T47D (cell line): ENCODE results near the gene TSC22D3.
"Not testable (repeated sequence)": the region's sequence is repeated elsewhere in the genome, so short reads cannot be mapped to it uniquely, and the experiment has no call there.

ENCODE experiments used
- DNase-seq, 2 experiments: peaks; one replicate each; pipeline versions ENCODE4 v3.0.0 to v3.0.0-alpha.2; 2011 to 2012; ENCODE audit warnings: low read depth in 1 of 2, low spot score in 1 of 2
- JUND ChIP-seq: IDR thresholded peaks from 2 replicates; pipeline ENCODE4 v1.6.1; 2012; ENCODE audit warnings: low read depth
- in situ Hi-C: cut with HindIII; loops from 2 replicates; pipeline ENCODE4 v1.10.0; 2016; ENCODE audit warnings: low sequenced_read_pairs, low pct_unique_long_range_greater_than_20kb

The TSC22D3 gene

DNA sequence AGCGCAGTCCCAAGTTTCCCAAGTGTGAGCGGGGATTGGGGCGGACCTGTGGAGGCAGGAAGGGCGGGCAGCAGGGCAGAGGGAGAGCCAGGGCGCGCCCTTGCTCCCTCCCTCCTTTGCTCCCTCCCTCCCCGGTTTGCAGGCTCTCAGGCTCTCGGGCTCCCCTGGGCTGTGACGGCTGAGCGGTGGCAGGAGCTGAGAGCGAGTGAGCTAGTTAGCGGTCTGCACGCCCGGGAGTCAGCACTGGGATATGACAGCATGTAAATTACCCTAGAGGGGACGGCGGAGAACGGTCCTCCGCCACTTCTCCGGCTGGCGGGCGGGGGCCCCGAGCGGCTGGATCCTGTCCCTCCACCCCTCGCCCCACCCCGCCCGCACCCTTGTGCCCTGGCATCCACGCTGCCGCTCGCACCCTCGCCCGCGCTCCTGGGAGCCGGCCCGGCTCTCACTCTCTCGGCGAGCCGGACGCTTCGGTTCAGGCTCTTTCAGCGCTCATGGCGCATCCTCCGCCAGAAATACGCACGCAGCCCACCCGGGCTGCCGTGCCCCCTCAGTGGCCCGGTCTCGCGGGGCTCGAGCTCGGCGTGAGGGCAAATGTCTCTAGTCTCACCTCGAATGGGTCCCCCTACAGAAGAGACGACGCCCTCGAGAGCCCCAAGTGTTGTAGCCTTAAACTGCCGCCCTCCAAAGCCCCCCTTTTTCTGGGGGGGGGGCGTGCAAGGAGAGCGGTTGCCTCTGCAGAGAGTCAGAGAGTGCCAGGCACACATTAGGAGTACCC, at the start of gene TSC22D3:
Gene TSC22D3 (minus strand): TSS at position 54 of the 778 bp plus-strand sequence. CDS start 368 bp downstream, outside the sequence.
- TF ChIP-seq JUND: no peak
- in situ Hi-C loops: no loop called here
- peak; percentile 38 to 79 for DNase-seq

DNA sequence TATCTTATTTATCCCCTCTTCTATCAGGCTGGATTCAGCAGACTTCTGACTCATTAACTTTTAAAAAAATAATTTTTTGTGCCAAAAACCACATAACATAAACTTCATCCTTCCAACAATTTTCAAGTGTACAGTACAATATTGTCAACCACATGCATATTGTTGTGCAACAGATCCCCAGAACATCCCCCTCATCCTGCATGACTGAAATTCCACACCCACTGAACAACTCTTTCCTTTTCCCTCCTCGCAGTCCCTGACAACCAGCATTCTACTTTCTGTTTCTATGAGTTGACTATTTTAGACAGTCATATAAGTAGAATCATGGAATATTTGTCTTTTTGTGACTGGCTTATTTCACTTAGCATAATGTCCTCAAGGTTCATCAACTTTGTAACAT, 47.9 kb upstream of the TSC22D3 start:
- TF ChIP-seq JUND: no peak
- in situ Hi-C loops: no loop called here
- DNase-seq: no peak

DNA sequence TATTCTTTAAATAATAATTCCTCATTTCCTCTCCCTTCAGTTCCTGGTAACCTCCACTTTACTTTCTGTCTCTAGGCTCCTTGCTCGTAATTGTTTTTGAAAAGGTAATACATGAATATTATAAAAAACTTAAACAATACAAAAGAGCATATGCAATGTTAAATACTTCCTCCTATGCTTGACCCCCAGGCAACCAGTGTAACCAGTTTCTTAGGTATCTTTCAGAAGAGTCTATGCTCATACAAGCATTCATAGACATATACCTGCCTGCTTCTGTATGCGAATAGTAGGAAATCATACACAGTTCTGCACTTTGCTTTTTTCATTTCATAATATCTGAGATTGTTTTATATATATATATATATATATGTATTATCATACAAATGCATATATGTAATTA, 47.5 kb upstream of the TSC22D3 start:
- no peak for TF ChIP-seq JUND
- in situ Hi-C loops: no loop called here
- peak in 1 of 2 experiments; percentile 18 for DNase-seq

DNA sequence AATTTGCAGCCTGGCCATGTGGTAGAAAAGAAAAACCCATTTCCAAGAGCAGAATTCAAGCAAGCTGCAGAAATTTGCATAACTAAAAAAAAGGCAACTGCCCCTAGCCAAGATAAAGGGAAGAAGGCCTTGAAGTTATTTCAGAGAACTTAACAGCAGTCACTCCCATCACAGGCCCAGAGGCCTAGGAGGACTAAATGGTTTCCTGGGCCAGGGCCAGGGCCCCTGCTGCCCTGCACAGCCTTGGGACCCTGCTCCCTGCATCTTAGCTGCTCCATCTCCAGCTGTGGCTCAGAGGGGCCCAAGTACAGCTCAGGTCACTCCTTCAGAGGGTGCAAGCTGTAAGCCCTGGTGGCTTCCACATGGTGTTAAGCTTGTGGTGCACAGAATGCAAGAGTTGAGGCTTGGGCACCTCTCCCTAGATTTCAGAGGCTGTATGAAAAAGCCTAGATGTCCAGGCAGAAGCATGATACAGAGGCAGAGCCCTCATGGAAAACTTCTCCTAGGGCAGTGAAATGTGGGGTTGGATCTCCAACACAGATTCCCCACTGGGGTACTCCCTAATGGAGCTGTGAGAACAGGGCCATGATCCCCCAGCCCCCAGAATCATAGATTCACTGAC, 43.4 kb upstream of the TSC22D3 start:
- in situ Hi-C loops: no loop called here
- no peak for TF ChIP-seq JUND
- no peak for DNase-seq

DNA sequence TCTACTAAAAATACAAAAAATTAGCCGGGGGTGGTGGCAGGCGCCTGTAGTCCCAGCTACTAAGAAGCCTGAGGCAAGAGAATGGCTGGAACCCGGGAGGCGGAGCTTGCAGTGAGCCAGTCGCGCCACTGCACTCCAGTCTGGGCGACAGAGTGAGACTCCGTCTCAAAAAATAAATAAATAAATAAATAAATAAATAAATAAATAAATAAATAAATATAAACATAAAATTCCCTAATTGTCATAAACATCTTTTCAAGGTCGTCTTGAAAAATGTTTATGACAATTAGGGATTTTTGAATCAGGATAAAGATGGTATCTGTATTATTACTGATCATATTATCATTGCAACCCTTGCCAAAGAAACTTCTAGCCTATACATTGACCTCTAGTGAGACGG, 34.5 kb upstream of the TSC22D3 start:
- in situ Hi-C loops, DNase-seq: not testable (repeated sequence)

DNA sequence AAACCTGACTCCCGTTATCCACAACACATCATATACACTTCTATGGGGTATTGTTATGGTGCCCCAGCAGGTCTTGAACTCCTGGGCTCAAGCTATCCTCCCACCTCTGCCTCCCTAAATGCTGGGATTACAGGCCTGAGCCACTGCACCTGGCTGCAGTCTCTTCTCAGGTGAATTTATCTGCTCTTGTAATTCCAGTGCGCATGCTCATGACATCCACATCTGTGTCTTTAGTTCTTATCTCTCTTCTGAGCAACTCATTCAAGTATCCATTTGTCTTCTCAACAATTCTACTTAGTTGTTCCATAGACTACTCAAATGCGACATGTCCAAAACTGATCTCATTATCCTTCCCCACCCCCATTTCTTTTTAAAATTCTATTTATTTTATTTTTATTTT, 29.6 kb upstream of the TSC22D3 start:
- no peak for DNase-seq
- in situ Hi-C loops: no loop called here
- TF ChIP-seq JUND: no peak

DNA sequence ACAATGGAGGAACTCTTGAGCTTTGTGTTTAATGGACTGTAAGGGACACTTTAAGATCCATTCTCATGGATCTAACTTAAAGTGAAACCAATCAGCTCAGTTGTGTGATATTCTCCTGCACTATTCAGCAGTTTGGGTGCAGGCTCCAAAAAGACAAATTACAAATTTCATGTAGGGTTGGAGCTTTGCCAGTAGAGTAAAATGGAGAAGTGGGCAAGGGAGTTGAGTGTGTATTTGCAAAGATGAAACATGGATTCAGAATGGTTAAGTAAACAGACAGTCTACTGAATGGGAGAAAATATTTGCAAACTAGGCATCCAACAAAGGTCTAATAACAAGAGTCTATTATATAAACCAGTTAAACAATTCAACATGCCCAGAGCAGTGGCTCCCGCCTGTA, 28.8 kb upstream of the TSC22D3 start:
- in situ Hi-C loops: no loop called here
- DNase-seq: no peak
- TF ChIP-seq JUND: no peak

DNA sequence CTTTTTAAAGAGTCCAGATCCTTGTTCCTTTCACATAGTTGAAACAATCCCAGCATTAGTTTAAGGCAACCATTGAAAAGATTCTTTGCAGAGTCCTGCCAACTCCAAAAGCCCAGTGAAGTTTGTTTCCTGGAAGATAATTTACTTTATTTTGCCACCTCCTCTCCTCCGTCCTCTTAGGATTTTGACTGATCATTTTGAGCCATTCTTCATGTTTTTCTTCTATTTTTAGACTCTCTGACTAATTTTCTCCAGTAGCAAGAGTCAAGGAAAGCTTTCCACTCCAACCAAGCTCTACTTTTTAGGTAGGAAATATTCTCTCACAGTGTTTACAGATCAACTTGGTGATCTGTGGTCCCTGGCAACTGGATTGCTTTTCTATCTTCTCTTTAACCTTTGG, 12.2 kb upstream of the TSC22D3 start:
- no peak for DNase-seq
- TF ChIP-seq JUND: no peak
- in situ Hi-C loops: no loop called here

DNA sequence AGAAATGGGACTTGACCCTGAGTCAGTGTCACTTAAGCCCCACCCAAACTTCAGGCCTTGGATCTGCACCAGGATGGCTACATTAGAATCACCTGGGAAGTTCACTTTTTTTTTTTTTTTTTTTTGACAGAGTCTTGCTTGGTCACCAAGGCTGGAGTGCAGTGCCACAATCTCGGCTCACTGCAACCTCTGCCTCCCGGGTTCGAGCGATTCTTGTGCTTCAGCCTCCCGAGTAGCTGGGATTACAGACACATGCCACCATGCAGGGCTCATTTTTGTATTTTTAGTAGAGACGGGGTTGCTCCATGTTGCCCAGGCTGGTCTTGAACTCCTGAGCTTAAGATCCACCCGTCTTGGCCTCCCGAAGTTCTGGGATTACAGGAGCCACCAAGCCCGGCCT, 4.9 kb upstream of the TSC22D3 start:
- no peak for TF ChIP-seq JUND
- in situ Hi-C loops: no loop called here
- no peak for DNase-seq

DNA sequence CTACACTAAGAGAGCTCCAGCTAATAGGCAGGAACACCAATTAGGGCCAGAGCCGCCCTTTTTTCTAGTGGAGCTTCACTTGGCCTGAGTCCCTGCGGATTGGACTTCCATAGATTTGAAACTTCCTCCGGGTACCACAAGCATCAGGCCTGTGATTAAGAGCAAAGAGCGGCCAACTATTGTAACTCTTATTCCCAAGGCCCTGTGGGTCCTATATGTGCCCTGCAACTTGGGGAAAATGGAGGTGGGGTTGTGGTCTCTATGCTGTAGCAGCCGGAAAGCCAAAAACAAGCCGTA, 1.9 kb upstream of the TSC22D3 start, which contains the start of gene NCBP2L:
Gene NCBP2L (plus strand): TSS at position 198 of the 297 bp plus-strand sequence. CDS start 16,488 bp downstream, outside the sequence.
- TF ChIP-seq JUND: no peak
- in situ Hi-C loops: no loop called here
- no peak for DNase-seq

DNA sequence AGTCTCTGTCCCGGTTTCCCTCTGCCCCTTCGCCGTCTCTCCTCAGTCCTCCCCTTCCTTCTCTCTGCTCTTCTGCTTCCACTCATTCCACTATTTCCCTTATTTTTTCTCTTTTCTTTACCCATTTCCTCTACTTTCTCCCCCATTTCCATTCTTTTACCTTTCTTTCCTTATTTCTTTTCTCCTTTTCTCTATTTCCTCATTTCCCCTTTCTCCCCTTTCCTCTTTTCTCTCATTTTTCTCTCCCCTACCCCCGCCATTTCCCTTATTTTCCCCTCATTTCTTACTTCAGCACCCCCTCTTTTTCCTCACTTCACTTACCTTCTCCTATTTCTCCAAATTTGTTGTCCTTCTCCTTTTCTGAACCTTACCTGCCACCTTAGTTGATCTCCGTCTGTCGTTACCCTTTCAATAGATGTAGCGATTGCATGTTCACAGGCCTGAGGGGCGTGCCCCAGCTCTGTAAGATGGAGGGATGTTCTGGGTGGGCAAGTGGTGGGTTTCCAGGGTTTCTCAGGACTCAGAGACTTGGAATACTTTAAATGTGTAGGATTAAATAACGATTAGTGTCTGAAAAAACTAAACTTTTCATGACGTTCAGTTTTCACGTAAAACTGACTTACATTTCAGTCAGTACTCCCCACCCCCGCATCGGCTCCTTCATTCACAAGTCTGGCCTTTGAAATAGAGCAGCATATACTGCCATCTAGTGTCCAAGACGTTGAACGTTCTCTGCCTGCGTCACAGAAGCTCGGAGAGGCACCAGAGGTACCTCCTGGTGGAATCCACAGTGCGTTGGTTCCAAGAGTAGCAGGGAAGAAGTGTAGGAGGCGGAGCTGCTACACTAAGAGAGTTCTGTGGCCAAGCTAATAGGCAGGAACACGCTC, 1.3 kb upstream of the TSC22D3 start:
- in situ Hi-C loops: no loop called here
- no peak for TF ChIP-seq JUND
- DNase-seq: peak; percentile 33 to 85

DNA sequence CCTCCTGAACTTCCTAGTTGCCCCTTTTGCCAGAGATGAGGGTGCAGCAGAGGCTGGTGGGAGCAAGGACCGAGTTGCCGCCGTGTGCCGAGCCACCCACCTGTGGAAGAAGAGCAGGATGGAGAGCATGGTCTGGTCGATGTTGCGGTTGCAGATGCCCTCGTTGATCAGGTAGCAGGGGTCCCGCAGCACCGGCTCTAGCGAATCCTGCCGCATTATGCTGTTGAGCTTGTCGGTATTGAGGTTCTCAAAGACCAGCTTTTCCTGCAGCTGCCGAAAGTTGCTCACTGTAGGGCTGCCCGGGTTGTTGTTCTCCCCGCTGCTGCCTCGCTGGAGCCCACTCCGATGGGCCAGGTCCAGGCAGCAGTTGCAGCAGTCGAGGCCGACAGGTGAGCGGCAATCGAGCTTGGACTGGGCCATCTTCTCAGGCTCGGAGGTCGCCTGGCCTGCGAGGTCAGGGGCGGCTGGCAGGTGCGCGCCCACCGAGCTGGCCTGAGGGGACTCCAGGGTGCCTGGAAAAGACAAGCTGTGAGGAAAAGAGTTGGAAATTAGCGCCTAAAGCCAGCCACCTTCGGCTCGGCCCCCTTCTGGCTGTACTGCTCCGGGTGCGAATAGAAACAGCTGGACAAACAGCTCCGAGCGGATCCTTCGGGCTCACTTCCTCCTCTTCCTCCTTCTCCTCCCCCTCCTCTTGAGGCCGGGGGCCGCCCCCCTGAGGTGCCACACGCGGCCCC, 420 bp downstream of the TSC22D3 start:
- DNase-seq: no peak
- no peak for TF ChIP-seq JUND
- in situ Hi-C loops: no loop called here
